ENCODE measurements around the gene ADGRG1. TPM values are rescaled to one million over a fixed set of nuclear protein-coding genes. Genes with fewer than 3 reads are reported as not detected.

Gene ADGRG1
- total RNA-seq, 1 experiment from 2014 or later: 1.3 TPM

- no peak for DNase-seq (ENCODE audit: low spot score)
Observed at GRCh38 chr16:57682809-57683635, 54.6 kb downstream of the ADGRG1 start.

- DNase-seq (ENCODE audit: low spot score): no peak
Observed at GRCh38 chr16:57683636-57684545, 55.5 kb downstream of the ADGRG1 start.

GRCh38 chr16:57684626-57685358 is 56.4 kb downstream of the ADGRG1 start:
- DNase-seq (ENCODE audit: low spot score): no peak

GRCh38 chr16:57685633-57686032 is 57.2 kb downstream of the ADGRG1 start:
- no peak for DNase-seq (ENCODE audit: low spot score)

GRCh38 chr16:57686577-57686976 is 58.1 kb downstream of the ADGRG1 start:
- no peak for DNase-seq (ENCODE audit: low spot score)

- DNase-seq (ENCODE audit: low spot score): no peak
Observed at GRCh38 chr16:57687363-57687929, 59.0 kb downstream of the ADGRG1 start.

GRCh38 chr16:57688487-57688986 is 60.1 kb downstream of the ADGRG1 start:
- no peak for DNase-seq (ENCODE audit: low spot score)

GRCh38 chr16:57688987-57689761 is 60.7 kb downstream of the ADGRG1 start:
- no peak for DNase-seq (ENCODE audit: low spot score)

- no peak for DNase-seq (ENCODE audit: low spot score)
Observed at GRCh38 chr16:57689762-57690558, 61.5 kb downstream of the ADGRG1 start.

- DNase-seq (ENCODE audit: low spot score): no peak
Observed at GRCh38 chr16:57690782-57691471, 62.5 kb downstream of the ADGRG1 start.

- DNase-seq (ENCODE audit: low spot score): no peak
Observed at GRCh38 chr16:57692636-57693035, 64.2 kb downstream of the ADGRG1 start.

GRCh38 chr16:57693550-57693949 is 65.1 kb downstream of the ADGRG1 start:
- DNase-seq (ENCODE audit: low spot score): no peak

- DNase-seq (ENCODE audit: low spot score): no peak
Observed at GRCh38 chr16:57694231-57694724, 65.8 kb downstream of the ADGRG1 start.

- DNase-seq (ENCODE audit: low spot score): peak; percentile 37
Observed at GRCh38 chr16:57694725-57695679, 66.6 kb downstream of the ADGRG1 start, which contains the start of gene DRC7. DRC7 (plus strand) TSS chr16:57694806; CDS start chr16:57697950, 3,144 bp downstream.

GRCh38 chr16:57695680-57696069 is 67.2 kb downstream of the ADGRG1 start:
- no peak for DNase-seq (ENCODE audit: low spot score)

- DNase-seq (ENCODE audit: low spot score): no peak
Observed at GRCh38 chr16:57696240-57696639, 67.8 kb downstream of the ADGRG1 start.

GRCh38 chr16:57697896-57698537 is 69.6 kb downstream of the ADGRG1 start:
- DNase-seq (ENCODE audit: low spot score): no peak
